ENCODE measurements around the gene PSMB9.

Gene PSMB9

GRCh38 chr6:32830936-32831335 is 23.1 kb upstream of the PSMB9 start:
- TF ChIP-seq GABPA (IDR thresholded peaks at IDR 0.05; ENCODE audit: low read depth) = no peak
- H3K4me3 ChIP-seq (replicated peaks; ENCODE audit: insufficient read depth, low read length) = no peak overlapping the region
- no peak for DNase-seq (ENCODE audit: low read depth in 1 of 2, low spot score in 1 of 2)
- no peaks in the 10 kb centered on the region for H3K27me3 ChIP-seq (ENCODE audit: insufficient read depth, poor library complexity, severe bottlenecking)
- no peak overlapping the region for H3K27ac ChIP-seq (replicated peaks)

- no peak for DNase-seq (ENCODE audit: low read depth in 1 of 2, low spot score in 1 of 2)
- Histone ChIP-seq H3K27me3 (ENCODE audit: insufficient read depth, poor library complexity, severe bottlenecking) (no peaks in the 10 kb centered on the region), H3K4me3 (replicated peaks; ENCODE audit: insufficient read depth, low read length) (no peak overlapping the region), H3K27ac (replicated peaks) (no peak overlapping the region)
- TF ChIP-seq, protein P1, sequence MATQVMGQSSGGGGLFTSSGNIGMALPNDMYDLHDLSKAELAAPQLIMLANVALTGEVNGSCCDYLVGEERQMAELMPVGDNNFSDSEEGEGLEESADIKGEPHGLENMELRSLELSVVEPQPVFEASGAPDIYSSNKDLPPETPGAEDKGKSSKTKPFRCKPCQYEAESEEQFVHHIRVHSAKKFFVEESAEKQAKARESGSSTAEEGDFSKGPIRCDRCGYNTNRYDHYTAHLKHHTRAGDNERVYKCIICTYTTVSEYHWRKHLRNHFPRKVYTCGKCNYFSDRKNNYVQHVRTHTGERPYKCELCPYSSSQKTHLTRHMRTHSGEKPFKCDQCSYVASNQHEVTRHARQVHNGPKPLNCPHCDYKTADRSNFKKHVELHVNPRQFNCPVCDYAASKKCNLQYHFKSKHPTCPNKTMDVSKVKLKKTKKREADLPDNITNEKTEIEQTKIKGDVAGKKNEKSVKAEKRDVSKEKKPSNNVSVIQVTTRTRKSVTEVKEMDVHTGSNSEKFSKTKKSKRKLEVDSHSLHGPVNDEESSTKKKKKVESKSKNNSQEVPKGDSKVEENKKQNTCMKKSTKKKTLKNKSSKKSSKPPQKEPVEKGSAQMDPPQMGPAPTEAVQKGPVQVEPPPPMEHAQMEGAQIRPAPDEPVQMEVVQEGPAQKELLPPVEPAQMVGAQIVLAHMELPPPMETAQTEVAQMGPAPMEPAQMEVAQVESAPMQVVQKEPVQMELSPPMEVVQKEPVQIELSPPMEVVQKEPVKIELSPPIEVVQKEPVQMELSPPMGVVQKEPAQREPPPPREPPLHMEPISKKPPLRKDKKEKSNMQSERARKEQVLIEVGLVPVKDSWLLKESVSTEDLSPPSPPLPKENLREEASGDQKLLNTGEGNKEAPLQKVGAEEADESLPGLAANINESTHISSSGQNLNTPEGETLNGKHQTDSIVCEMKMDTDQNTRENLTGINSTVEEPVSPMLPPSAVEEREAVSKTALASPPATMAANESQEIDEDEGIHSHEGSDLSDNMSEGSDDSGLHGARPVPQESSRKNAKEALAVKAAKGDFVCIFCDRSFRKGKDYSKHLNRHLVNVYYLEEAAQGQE (IDR thresholded peaks at IDR 0.05; ENCODE audit: insufficient replicate concordance, low read depth) = no peak
- TF ChIP-seq POLR2AphosphoS5 (IDR thresholded peaks at IDR 0.05; ENCODE audit: low read depth) (no peak), SPI1 (IDR thresholded peaks at IDR 0.05; ENCODE audit: borderline replicate concordance, low read depth) (no peak), GABPA (IDR thresholded peaks at IDR 0.05; ENCODE audit: low read depth) (no peak)
- TF ChIP-seq, protein P2, sequence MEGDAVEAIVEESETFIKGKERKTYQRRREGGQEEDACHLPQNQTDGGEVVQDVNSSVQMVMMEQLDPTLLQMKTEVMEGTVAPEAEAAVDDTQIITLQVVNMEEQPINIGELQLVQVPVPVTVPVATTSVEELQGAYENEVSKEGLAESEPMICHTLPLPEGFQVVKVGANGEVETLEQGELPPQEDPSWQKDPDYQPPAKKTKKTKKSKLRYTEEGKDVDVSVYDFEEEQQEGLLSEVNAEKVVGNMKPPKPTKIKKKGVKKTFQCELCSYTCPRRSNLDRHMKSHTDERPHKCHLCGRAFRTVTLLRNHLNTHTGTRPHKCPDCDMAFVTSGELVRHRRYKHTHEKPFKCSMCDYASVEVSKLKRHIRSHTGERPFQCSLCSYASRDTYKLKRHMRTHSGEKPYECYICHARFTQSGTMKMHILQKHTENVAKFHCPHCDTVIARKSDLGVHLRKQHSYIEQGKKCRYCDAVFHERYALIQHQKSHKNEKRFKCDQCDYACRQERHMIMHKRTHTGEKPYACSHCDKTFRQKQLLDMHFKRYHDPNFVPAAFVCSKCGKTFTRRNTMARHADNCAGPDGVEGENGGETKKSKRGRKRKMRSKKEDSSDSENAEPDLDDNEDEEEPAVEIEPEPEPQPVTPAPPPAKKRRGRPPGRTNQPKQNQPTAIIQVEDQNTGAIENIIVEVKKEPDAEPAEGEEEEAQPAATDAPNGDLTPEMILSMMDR (IDR thresholded peaks at IDR 0.05; ENCODE audit: insufficient read depth, low read length) = no peak
These were observed 21.5 kb upstream of the PSMB9 start for GRCh38 chr6:32832535-32832934.

DNA sequence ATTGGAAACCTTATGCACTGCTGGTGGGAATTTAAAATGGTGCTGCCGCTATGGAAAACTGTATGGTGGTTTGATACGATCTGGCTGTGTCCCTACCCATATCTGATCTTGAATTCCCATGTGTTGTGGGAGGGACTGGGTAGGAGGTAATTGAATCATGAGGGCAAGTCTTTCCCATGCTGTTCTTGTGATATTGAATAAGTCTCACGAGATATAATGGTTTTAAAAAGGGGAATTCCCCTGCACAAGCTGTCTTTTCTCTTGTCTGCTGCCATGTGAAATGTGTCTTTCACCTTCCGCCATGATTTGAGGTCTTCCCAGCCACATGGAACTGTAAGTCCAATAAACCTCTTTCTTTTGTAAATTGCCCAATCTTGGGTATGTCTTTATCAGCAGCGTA is 20.3 kb upstream of the PSMB9 start:
- Histone ChIP-seq H3K27me3 (ENCODE audit: insufficient read depth, poor library complexity, severe bottlenecking) (no peaks in the 10 kb centered on the region), H3K4me3 (replicated peaks; ENCODE audit: insufficient read depth, low read length) (no peak overlapping the region), H3K27ac (replicated peaks) (no peak overlapping the region)
- TF ChIP-seq POLR2AphosphoS5 (IDR thresholded peaks at IDR 0.05; ENCODE audit: low read depth) = no peak
- TF ChIP-seq SPI1 (IDR thresholded peaks at IDR 0.05; ENCODE audit: borderline replicate concordance, low read depth) = no peak
- no peak for TF ChIP-seq GABPA (IDR thresholded peaks at IDR 0.05; ENCODE audit: low read depth)
- TF ChIP-seq, protein P2 (IDR thresholded peaks at IDR 0.05; ENCODE audit: insufficient read depth, low read length) = no peak
- TF ChIP-seq, protein P1 (IDR thresholded peaks at IDR 0.05; ENCODE audit: insufficient replicate concordance, low read depth) = no peak
- no peak for DNase-seq (ENCODE audit: low read depth in 1 of 2, low spot score in 1 of 2)

GRCh38 chr6:32835167-32835893 is 18.7 kb upstream of the PSMB9 start:
- no peak for DNase-seq (ENCODE audit: low read depth in 1 of 2, low spot score in 1 of 2)
- no peaks in the 10 kb centered on the region for H3K27me3 ChIP-seq (ENCODE audit: insufficient read depth, poor library complexity, severe bottlenecking)
- H3K4me3 ChIP-seq (replicated peaks; ENCODE audit: insufficient read depth, low read length) = no peak overlapping the region
- H3K27ac ChIP-seq (replicated peaks) = no peak overlapping the region
- TF ChIP-seq SPI1 (IDR thresholded peaks at IDR 0.05; ENCODE audit: borderline replicate concordance, low read depth) (no peak), GABPA (IDR thresholded peaks at IDR 0.05; ENCODE audit: low read depth) (no peak), POLR2AphosphoS5 (IDR thresholded peaks at IDR 0.05; ENCODE audit: low read depth) (no peak)
- TF ChIP-seq, protein P1 (IDR thresholded peaks at IDR 0.05; ENCODE audit: insufficient replicate concordance, low read depth) = no peak
- TF ChIP-seq, protein P2 (IDR thresholded peaks at IDR 0.05; ENCODE audit: insufficient read depth, low read length) = no peak
